ENCODE measurements around the gene TMPRSS4.

GRCh38 chr11:118162846-118163245, 86.0 kb downstream of the TMPRSS4 start:
- TF ChIP-seq, protein P1, sequence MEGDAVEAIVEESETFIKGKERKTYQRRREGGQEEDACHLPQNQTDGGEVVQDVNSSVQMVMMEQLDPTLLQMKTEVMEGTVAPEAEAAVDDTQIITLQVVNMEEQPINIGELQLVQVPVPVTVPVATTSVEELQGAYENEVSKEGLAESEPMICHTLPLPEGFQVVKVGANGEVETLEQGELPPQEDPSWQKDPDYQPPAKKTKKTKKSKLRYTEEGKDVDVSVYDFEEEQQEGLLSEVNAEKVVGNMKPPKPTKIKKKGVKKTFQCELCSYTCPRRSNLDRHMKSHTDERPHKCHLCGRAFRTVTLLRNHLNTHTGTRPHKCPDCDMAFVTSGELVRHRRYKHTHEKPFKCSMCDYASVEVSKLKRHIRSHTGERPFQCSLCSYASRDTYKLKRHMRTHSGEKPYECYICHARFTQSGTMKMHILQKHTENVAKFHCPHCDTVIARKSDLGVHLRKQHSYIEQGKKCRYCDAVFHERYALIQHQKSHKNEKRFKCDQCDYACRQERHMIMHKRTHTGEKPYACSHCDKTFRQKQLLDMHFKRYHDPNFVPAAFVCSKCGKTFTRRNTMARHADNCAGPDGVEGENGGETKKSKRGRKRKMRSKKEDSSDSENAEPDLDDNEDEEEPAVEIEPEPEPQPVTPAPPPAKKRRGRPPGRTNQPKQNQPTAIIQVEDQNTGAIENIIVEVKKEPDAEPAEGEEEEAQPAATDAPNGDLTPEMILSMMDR (IDR thresholded peaks at IDR 0.05; ENCODE audit: low read depth, low read length) = no peak
- TF ChIP-seq EZH2phosphoT487 (IDR thresholded peaks at IDR 0.05; ENCODE audit: low read depth) = no peak

Data from OCI-LY3 (cell line).